HG03066 (cell line): Measurements from ENCODE around the gene GPHB5.
"Not testable (repeated sequence)": the region's sequence is repeated elsewhere in the genome, so short reads cannot be mapped to it uniquely, and the experiment has no call there.

ENCODE experiments used
- ATAC-seq: cut with Tn5 transposase; IDR thresholded peaks from one replicate; pipeline ENCODE4 v1.9.1; 2021; ENCODE audit warnings: low read depth; ENCODE audit not compliant: unreplicated experiment

The GPHB5 gene, protein sequence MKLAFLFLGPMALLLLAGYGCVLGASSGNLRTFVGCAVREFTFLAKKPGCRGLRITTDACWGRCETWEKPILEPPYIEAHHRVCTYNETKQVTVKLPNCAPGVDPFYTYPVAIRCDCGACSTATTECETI

GRCh38 chr14:63318835-63319234 lies at the start of gene GPHB5:
TSS of gene GPHB5 (minus strand) at chr14:63318935. CDS start at chr14:63317849, 1,086 bp downstream.
- ATAC-seq, result no peak

DNA sequence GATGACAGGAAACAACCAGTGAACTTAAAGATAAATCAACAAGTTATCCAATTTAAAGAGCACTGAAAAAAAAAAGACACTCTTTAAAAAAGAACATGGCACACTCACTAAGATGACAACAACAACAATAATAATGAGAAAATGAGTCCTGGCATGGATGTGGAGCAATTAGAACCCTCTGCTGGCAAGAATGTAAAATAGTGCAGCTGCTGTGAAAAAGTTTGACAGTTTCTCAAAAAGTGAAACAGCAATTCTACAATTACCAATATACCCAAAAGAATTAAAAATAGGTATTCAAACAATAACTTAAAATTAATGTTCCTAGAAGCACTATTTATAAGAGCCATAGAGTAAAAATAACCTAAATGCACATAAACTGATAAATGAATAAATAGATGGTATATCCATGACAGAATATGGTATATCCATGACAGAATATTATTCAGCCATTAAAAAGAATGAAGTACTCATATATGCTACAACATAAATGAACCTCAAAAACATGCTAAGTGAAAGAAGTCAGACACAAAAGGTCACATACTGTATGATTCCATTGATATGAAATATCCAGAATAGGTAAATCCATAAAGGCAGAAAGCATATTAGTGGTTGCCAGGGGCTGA lies 49.1 kb upstream of the GPHB5 start:
- no peak for ATAC-seq

GRCh38 chr14:63362389-63362819 lies 43.7 kb upstream of the GPHB5 start:
- no peak for ATAC-seq

- ATAC-seq, result no peak
These were observed 43.1 kb upstream of the GPHB5 start for GRCh38 chr14:63361790-63362189.

- no peak for ATAC-seq
These were observed 39.1 kb upstream of the GPHB5 start for GRCh38 chr14:63357841-63358240.

GRCh38 chr14:63345826-63346225 lies 27.1 kb upstream of the GPHB5 start:
- no peak for ATAC-seq

DNA sequence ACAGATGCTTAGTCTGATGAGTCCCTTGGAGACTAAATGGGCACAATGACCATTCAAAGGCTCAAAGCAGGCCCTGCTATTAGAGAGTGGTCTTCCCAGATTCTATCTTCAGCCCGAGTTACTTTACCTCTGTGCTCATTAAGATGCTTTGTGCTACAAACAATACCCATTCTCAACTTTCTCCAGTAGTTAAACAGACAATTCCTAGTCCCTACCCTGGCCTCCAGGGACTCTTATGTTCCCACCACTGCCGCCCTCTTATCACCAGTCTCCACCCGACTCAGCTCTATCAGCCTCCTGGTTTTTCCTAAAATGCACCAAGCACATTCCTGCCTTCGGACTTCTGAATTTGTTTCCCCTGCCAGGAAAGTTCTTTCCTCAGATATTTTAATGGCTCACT lies 25.6 kb upstream of the GPHB5 start:
- no peak for ATAC-seq

GRCh38 chr14:63343878-63344277 lies 25.1 kb upstream of the GPHB5 start:
- no peak for ATAC-seq

DNA sequence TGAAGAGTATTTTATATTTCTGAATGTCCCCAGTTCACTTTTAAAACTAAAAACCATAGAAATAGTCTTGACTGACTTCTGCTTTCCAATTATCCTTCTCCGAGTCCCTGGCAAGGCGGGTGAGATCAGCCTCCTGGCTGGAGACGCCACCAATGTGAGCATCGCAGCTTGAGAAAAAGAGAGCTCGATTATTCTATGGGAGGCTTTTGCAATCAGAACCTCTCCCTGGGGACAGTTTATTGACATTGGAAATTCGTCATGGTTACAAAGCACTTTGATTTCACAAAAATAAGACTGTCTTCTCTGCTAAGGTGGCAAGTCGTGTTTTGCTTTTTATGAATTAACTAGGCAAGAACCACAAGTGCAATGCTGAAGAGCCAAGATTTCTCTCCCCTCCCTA lies 23.6 kb upstream of the GPHB5 start:
- no peak for ATAC-seq

DNA sequence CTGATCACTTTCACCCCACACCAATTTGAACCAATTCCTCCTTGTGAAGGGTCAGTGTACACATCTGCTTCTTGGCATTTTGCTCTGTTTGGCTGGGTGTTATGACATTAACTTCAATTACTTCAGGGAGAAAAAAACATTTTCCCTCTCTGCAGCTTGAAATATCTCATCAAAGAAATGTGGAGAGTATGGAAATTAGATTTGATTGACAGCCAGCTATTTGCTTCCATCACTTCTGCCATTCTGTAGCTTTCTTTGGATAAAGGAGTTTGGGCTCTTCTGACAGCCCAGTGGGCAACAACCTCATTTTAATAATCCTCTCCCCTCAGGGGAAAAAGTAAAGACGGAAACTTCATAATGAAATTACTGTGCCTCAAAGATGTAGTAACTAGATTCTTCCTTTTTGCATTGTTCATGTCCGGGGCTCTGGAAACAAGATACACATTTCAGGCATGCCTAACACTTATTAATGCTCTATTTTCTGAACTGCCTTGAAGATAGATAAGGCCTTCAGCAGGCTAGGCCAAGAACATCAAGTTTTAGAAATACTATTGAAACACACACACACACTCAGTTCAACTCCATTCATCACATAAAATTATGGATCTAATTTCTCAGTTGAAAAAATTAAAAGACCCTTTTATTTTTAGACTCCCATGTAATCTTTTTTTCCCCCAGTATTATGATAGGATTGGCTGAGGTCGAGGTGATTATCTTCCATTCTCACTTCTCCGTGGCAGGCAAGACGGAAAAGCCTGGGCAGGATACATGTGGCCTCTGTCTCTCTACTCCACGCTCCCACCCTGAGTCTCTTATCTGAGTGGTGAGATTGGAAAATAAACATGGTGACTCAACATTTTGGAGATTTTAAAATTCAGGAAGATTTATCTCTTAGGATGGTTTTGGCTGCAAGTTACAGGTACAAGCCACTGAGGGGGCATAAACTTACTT lies 10.3 kb upstream of the GPHB5 start:
- no peak for ATAC-seq

DNA sequence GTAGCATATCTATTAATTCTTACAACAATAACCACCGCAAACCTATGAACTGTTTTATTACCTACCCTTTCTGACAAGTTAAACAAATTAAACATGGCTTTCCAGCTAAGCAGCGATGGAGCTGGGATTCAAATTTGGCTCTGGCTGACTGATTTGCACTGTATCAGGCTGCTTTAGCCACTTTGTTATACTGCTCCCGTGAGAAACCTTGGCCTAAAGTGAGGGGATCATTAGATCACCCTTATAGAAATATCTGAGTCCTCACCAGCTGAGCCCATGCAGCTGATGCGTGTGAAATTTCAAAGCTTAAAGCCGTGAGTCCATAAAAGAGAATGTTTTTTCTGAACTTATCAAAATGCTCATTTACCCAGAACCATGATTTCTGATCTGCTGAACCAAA lies 8.1 kb upstream of the GPHB5 start:
- no peak for ATAC-seq

- ATAC-seq, result no peak
These were observed 4.3 kb upstream of the GPHB5 start for GRCh38 chr14:63322897-63323573.

DNA sequence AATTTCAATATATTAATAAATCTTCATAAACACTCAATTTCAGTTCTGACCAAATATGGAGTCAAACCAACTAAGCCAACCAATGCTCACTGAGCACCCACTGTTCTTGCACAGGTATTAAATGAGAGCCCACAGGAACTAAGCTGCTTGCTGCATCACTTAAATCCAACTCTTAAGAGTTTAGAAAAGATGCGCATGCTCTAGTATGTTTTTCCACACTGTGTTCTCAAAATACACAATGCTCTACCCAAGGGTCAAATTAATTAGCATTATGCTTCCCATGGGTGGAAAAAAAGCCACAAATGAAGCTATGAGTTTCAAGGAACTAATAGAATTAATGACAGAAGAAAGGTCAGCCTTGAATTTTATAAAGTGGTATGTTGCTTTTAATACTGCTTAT lies 3.7 kb upstream of the GPHB5 start:
- no peak for ATAC-seq

DNA sequence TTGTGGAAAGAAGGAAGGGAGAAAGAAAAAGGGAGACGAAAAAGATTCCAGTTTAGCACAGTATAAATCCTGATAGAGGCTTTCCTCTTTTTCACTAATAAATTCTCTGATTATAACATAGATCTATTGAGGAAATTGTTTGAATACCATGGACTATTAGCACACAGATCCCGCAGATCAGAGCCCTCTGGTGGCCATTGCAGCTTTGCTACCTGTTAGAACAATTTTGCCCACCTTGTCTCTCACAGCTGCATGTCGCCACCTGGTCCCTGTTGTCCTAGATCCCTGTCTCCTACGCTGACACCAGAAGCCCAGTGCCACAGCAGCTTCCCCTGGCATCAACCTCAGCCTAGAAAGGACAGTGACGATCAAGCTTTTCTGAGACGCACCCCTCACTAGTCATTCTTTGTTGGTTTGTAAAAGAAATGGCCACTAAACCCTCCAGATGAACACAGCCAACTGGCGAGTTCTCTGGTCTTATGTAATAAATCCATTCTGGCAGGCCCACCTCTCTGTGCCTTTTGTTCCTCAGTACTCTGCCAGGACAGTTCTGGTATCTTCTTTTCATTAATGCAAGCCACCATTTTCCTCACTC lies 9.9 kb downstream of the GPHB5 start:
- no peak for ATAC-seq

GRCh38 chr14:63304429-63304828 lies 14.3 kb downstream of the GPHB5 start:
- ATAC-seq, result not testable (repeated sequence)

DNA sequence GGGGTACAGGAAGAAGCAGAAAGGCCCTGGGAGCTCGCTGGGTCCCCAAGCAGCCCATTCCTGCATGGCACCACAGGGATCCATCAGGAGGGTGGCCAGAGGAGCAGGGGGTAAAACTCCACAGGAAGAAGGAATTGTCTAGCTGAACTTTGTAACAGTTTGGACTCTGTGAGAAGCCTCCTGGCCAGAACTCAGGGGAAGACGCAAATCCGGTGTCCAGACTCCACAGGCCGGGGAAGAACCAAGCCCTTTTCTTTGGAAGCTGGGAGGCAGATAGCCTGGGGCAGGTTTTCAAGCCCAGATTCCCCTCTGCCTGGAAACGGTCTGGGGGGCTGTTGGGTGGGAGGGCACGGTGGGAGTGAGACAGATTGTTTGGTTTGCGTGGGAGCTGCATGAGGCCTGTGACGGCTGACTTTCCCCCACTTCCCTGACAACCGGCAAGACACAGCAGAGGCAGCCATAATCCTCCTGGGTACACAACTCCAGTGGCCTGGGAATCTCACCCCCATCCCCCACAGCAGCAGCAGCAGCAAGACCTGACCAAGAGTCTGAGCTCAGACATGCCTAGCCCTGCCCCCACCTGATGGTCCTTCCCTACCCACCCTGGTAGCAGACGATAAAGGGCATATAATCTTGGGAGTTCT lies 16.7 kb downstream of the GPHB5 start:
- no peak for ATAC-seq

DNA sequence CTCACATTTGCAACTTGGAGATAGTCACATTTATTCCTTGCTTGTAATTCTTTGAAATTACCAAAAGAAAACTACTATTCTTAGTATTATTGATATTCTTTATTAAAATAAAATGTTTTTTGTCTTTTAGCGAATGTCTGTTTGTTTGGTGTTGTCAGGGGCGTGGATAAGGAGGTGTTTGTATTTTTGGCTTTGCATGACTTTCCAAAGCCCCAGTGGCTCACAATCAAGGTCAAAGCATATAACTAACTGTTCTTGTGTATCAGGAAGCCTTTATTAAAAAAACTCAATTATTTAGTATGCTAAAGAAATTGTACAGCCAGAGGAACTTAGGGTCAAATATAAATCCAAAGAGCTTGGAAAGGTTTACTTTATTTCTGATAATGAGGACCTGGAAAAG lies 17.9 kb downstream of the GPHB5 start:
- ATAC-seq, result no peak

DNA sequence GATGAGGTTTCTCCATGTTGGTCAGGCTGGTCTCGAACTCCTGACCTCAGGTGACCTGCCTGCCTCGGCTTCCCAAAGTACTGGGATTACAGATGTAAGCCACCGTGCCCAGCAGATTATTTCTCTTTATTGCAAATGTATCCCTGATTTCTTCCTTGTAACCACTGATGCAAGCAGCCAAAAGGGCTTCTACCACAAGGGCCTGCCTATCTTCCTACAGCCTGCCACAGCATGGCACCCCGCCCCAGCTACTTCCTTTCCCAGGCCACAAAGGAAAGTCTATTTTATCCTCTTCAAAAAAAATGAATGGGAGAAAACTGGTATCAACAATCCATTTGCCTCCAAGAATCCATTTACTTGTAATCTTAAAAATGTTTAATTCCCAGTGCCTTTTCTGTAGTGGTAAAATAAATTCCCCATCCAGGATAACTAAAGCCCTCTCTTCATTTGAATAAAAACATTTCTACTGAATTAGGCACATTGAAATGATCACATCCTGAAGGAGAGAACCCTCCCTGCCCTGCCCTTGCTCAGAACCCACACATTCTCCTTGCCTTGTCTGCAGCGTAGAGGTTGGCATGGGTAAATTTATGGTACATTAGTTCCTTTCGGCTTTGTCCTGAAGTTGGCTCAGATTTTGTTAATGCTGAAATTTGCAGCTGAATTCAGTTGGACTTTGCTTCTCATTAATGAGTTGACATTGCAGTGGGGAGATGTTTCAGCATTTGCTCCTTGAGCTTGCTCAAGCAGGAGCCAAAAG lies 19.2 kb downstream of the GPHB5 start:
- ATAC-seq, result no peak

DNA sequence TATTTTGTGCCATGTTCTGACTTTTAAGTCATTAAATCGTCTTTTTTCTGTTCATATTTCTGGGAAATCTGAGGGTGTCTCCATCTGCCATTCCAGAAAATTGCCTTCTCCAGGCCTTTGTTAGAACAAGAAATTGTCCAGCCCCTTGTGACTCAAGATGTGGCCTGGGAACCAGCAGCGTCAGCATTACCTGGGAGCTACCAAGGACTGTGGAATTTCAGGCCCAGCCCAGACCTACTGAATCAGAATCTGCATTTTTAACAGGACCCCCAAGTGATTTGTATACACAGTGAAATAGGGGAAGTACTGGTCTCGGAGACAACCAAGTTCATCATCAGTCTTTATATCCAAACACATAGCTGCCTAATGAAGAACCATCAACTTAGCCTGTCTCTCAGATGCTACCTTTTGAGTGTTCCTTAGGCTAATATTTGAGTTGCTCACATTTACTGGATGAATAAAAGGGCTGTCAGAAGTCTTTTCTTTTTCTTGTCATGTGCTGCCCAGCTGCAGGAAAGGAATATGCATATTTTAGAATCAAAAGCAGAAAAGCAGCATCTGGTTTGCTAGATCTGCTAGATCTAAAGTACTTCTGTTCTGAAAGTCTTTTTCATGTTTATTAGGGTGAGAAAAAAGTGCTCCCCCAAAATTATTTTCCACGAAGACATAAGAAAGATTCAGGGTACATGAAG lies 21.2 kb downstream of the GPHB5 start:
- ATAC-seq, result no peak
